Liver (tissue), 9 donors: Measurements from ENCODE around the gene CEP43. TPM values are rescaled to one million over a fixed set of nuclear protein-coding genes. Genes with fewer than 3 reads are reported as not detected.

Experiments used
- DNase-seq: peaks from one replicate; pipeline ENCODE4 v3.0.0-alpha.2; 2017; ENCODE audit warnings: low spot score
- H3K27ac ChIP-seq, 2 donors: one replicate each; pipeline ENCODE4 v1.7.0; 2013; ENCODE audit warnings: inconsistent platforms in 2 of 2, low read length in 2 of 2, control low read depth in 1 of 2, low read depth in 1 of 2, mild to moderate bottlenecking in 1 of 2
- H3K27me3 ChIP-seq, 4 donors: one replicate each; pipeline versions ENCODE4 v1.6.1 to v1.7.0; 2013; ENCODE audit warnings: low read length in 3 of 4, inconsistent platforms in 1 of 4, mild to moderate bottlenecking in 1 of 4, moderate library complexity in 1 of 4; ENCODE audit not compliant: control insufficient read depth in 4 of 4, insufficient read depth in 4 of 4
- H3K36me3 ChIP-seq, 4 donors: one replicate each; pipeline versions ENCODE4 v1.6.1 to v1.7.0; 2013; ENCODE audit warnings: low read length in 3 of 4, mild to moderate bottlenecking in 3 of 4, low read depth in 1 of 4, moderate library complexity in 1 of 4; ENCODE audit not compliant: control insufficient read depth in 4 of 4, insufficient read depth in 3 of 4
- H3K4me1 ChIP-seq, 4 donors: one replicate each; pipeline versions ENCODE4 v1.6.1 to v1.7.0; 2013; ENCODE audit warnings: low read length in 3 of 4, mild to moderate bottlenecking in 3 of 4, moderate library complexity in 1 of 4; ENCODE audit not compliant: control insufficient read depth in 4 of 4, insufficient read depth in 4 of 4
- H3K4me3 ChIP-seq, 3 donors: one replicate each; pipeline versions ENCODE4 v1.6.1 to v1.7.0; 2013; ENCODE audit warnings: low read length in 3 of 3, control low read depth in 1 of 3, low read depth in 1 of 3, mild to moderate bottlenecking in 1 of 3
- H3K9ac ChIP-seq, 2 donors: one replicate each; pipeline ENCODE4 v1.7.0; 2013; ENCODE audit warnings: low read length in 2 of 2, mild to moderate bottlenecking in 2 of 2, moderate library complexity in 2 of 2, control low read depth in 1 of 2, low read depth in 1 of 2
- H3K9me3 ChIP-seq, 4 donors: one replicate each; pipeline versions ENCODE4 v1.6.1 to v1.7.0; 2013; ENCODE audit warnings: low read length in 3 of 4; ENCODE audit not compliant: control insufficient read depth in 4 of 4
- EGR1 ChIP-seq, 2 donors: IDR thresholded peaks; 2 replicates each; pipeline ENCODE4 v1.6.1; 2016 to 2018; ENCODE audit warnings: antibody characterized with exemption in 2 of 2, low read depth in 2 of 2
- FOXA1 ChIP-seq: IDR thresholded peaks from 2 replicates; pipeline ENCODE4 v1.6.1; 2016; ENCODE audit warnings: antibody characterized with exemption
- FOXA2 ChIP-seq: IDR thresholded peaks from 2 replicates; pipeline ENCODE4 v1.6.1; 2016; ENCODE audit warnings: antibody characterized with exemption
- GABPA ChIP-seq, 2 donors: IDR thresholded peaks in 1 of 2; conservative IDR thresholded peaks in 1 of 2; 2 replicates each; pipeline ENCODE4 v1.6.1; 2016; ENCODE audit warnings: antibody characterized with exemption in 2 of 2, mild to moderate bottlenecking in 1 of 2, moderate library complexity in 1 of 2
- HNF4A ChIP-seq, 2 donors: conservative IDR thresholded peaks; 2 replicates each; pipeline ENCODE4 v1.6.1; 2016; ENCODE audit warnings: antibody characterized with exemption in 2 of 2, mild to moderate bottlenecking in 2 of 2
- HNF4G ChIP-seq: IDR thresholded peaks from 2 replicates; pipeline ENCODE4 v1.6.1; 2016; ENCODE audit warnings: antibody characterized with exemption
- JUND ChIP-seq, 2 donors: IDR thresholded peaks; 2 replicates each; pipeline ENCODE4 v1.6.1; 2016; ENCODE audit warnings: antibody characterized with exemption in 2 of 2
- NR2F2 ChIP-seq: IDR thresholded peaks from 2 replicates; pipeline ENCODE4 v1.6.1; 2016; ENCODE audit warnings: antibody characterized with exemption
- RAD21 ChIP-seq, 2 donors: IDR thresholded peaks; 2 replicates each; pipeline ENCODE4 v1.6.1; 2016; ENCODE audit warnings: antibody characterized with exemption in 2 of 2, mild to moderate bottlenecking in 2 of 2
- RXRA ChIP-seq, 2 donors: IDR thresholded peaks; 2 replicates each; pipeline ENCODE4 v1.6.1; 2017 to 2018; ENCODE audit warnings: antibody characterized with exemption in 2 of 2, mild to moderate bottlenecking in 1 of 2
- SP1 ChIP-seq: IDR thresholded peaks from 2 replicates; pipeline ENCODE4 v1.6.1; 2018; ENCODE audit warnings: antibody characterized with exemption, mild to moderate bottlenecking
- TAF1 ChIP-seq: conservative IDR thresholded peaks from 2 replicates; pipeline ENCODE4 v1.6.1; 2016; ENCODE audit warnings: antibody characterized with exemption, mild to moderate bottlenecking
- YY1 ChIP-seq: IDR thresholded peaks from 2 replicates; pipeline ENCODE4 v1.6.1; 2016; ENCODE audit warnings: antibody characterized with exemption, mild to moderate bottlenecking
- WGBS: extraction: QIAGEN DNeasy Blood & Tissue Kit; methylation state at CpG from one replicate; pipeline ENCODE4 v1.1.7; 2013; 5-methylcytosine and 5-hydroxymethylcytosine counted together
- polyA plus RNA-seq, 2 donors: library from polyadenylated mRNA; stranded (reverse) in 1 of 2; unstranded in 1 of 2; fragments of 200-250 nt in 1 of 2; fragments of >200 nt in 1 of 2; fragmentation: Nextera tagmentation in 1 of 2; extraction: Ambion mirVana in 1 of 2; gene quantifications; one replicate each; pipeline versions ENCODE4 v1.2.1 to v1.2.3, GENCODE V29; 2013 to 2015
- total RNA-seq, 2 donors: library from RNA; depleted of rRNA; stranded (reverse); fragments of >200 nt; gene quantifications; one replicate each; pipeline ENCODE4 v1.2.3, GENCODE V29; 2014
- TF ChIP-seq, protein P1 (sequence below): fragments of 150-350 bp; IDR thresholded peaks from 2 replicates; pipeline ENCODE4 v1.5.1; 2017; ENCODE audit warnings: improper control_type of control experiment, low read depth, low read length; ENCODE audit not compliant: missing input control
- TF ChIP-seq, protein P2 (sequence below): IDR thresholded peaks from 2 replicates; pipeline ENCODE4 v1.6.1; 2016; ENCODE audit warnings: antibody characterized with exemption
- TF ChIP-seq, protein P3 (sequence below): IDR thresholded peaks from 2 replicates; pipeline ENCODE4 v1.6.1; 2016; ENCODE audit warnings: antibody characterized with exemption
- TF ChIP-seq, protein P4 (sequence below): IDR thresholded peaks from 2 replicates; pipeline ENCODE4 v1.6.1; 2016; ENCODE audit warnings: antibody characterized with exemption
- TF ChIP-seq, protein P5 (sequence below): IDR thresholded peaks from 2 replicates; pipeline ENCODE4 v1.6.1; 2016; ENCODE audit warnings: antibody characterized with exemption, mild to moderate bottlenecking
- donor health status: healthy.
- donor health status: healthy.
- donor health status: healthy.
- donor health status: healthy.
- donor health status: healthy.

Gene CEP43
- total and polyA plus RNA-seq, 4 donors, result 12.0 to 32.0 (median 18.0) TPM

DNA sequence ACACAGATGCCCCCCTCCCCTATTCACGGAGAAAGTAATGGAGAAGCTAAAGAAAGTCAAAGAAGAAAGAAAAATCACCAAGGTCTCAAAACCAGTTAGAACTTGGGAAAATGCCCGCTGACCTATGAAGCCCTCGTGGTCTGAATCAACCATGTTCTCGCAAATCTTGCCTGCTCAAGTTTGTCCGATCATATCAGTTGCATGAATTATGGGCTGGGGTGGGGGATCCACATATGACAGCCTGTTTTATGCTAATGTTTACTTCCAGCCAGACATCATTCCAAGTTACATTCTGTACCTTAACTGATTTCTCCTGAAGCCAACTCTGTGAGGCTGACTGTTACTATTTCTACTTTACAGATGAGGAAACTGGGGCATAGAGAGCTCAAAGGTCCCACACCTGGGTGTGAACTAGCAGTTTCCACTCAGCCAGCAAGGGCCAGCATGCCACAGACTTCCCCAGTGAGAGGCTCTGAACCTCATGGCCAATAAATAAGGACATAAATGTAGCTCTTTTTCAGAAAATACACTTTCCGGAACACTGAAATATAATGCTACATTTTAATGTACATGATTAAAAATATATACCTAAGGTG is 45.0 kb upstream of the CEP43 start:
- no peak for DNase-seq
- no peaks in the 10 kb centered on the region for H3K9me3 ChIP-seq
- H3K9ac ChIP-seq, result no peak overlapping the region
- H3K27ac ChIP-seq, result no peak overlapping the region
- TF ChIP-seq GABPA (IDR thresholded peaks at IDR 0.05 in 1 of 2, conservative IDR thresholded peaks at IDR 0.05 in 1 of 2) (no peak), HNF4G (no peak), TAF1 (no peak), YY1 (no peak), RXRA (IDR thresholded peaks at IDR 0.05) (no peak), HNF4A (conservative IDR thresholded peaks at IDR 0.05) (no peak), FOXA1 (no peak), RAD21 (IDR thresholded peaks at IDR 0.05) (no peak), SP1 (no peak), EGR1 (IDR thresholded peaks at IDR 0.05; ENCODE audit: low read depth in 2 of 2) (no peak), NR2F2 (no peak), JUND (IDR thresholded peaks at IDR 0.05) (no peak), FOXA2 (no peak)
- TF ChIP-seq, protein P1, sequence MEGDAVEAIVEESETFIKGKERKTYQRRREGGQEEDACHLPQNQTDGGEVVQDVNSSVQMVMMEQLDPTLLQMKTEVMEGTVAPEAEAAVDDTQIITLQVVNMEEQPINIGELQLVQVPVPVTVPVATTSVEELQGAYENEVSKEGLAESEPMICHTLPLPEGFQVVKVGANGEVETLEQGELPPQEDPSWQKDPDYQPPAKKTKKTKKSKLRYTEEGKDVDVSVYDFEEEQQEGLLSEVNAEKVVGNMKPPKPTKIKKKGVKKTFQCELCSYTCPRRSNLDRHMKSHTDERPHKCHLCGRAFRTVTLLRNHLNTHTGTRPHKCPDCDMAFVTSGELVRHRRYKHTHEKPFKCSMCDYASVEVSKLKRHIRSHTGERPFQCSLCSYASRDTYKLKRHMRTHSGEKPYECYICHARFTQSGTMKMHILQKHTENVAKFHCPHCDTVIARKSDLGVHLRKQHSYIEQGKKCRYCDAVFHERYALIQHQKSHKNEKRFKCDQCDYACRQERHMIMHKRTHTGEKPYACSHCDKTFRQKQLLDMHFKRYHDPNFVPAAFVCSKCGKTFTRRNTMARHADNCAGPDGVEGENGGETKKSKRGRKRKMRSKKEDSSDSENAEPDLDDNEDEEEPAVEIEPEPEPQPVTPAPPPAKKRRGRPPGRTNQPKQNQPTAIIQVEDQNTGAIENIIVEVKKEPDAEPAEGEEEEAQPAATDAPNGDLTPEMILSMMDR, result no peak
- TF ChIP-seq, protein P2, sequence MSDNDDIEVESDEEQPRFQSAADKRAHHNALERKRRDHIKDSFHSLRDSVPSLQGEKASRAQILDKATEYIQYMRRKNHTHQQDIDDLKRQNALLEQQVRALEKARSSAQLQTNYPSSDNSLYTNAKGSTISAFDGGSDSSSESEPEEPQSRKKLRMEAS, result no peak
- TF ChIP-seq, protein P3, sequence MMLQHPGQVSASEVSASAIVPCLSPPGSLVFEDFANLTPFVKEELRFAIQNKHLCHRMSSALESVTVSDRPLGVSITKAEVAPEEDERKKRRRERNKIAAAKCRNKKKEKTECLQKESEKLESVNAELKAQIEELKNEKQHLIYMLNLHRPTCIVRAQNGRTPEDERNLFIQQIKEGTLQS, result no peak
- TF ChIP-seq, protein P4, sequence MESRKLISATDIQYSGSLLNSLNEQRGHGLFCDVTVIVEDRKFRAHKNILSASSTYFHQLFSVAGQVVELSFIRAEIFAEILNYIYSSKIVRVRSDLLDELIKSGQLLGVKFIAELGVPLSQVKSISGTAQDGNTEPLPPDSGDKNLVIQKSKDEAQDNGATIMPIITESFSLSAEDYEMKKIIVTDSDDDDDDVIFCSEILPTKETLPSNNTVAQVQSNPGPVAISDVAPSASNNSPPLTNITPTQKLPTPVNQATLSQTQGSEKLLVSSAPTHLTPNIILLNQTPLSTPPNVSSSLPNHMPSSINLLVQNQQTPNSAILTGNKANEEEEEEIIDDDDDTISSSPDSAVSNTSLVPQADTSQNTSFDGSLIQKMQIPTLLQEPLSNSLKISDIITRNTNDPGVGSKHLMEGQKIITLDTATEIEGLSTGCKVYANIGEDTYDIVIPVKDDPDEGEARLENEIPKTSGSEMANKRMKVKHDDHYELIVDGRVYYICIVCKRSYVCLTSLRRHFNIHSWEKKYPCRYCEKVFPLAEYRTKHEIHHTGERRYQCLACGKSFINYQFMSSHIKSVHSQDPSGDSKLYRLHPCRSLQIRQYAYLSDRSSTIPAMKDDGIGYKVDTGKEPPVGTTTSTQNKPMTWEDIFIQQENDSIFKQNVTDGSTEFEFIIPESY, result no peak
- TF ChIP-seq, protein P5, sequence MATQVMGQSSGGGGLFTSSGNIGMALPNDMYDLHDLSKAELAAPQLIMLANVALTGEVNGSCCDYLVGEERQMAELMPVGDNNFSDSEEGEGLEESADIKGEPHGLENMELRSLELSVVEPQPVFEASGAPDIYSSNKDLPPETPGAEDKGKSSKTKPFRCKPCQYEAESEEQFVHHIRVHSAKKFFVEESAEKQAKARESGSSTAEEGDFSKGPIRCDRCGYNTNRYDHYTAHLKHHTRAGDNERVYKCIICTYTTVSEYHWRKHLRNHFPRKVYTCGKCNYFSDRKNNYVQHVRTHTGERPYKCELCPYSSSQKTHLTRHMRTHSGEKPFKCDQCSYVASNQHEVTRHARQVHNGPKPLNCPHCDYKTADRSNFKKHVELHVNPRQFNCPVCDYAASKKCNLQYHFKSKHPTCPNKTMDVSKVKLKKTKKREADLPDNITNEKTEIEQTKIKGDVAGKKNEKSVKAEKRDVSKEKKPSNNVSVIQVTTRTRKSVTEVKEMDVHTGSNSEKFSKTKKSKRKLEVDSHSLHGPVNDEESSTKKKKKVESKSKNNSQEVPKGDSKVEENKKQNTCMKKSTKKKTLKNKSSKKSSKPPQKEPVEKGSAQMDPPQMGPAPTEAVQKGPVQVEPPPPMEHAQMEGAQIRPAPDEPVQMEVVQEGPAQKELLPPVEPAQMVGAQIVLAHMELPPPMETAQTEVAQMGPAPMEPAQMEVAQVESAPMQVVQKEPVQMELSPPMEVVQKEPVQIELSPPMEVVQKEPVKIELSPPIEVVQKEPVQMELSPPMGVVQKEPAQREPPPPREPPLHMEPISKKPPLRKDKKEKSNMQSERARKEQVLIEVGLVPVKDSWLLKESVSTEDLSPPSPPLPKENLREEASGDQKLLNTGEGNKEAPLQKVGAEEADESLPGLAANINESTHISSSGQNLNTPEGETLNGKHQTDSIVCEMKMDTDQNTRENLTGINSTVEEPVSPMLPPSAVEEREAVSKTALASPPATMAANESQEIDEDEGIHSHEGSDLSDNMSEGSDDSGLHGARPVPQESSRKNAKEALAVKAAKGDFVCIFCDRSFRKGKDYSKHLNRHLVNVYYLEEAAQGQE, result no peak
- H3K4me3 ChIP-seq, result no peak overlapping the region
- H3K4me1 ChIP-seq, result peaks cover 5 to 29% (median 13%) of the 10 kb centered on the region in 4 donors
- no peaks in the 10 kb centered on the region for H3K27me3 ChIP-seq
- WGBS, result 85% methylated on average over 6 of the region's 6 CpGs
- H3K36me3 ChIP-seq, result peaks cover 0 to 2% (median 0%) of the 10 kb centered on the region in 4 donors
